G401 (cell line): ENCODE data around the gene ARHGAP35. TPM values are rescaled to one million over a fixed set of nuclear protein-coding genes. Genes with fewer than 3 reads are reported as not detected.
"Not testable (repeated sequence)": the region's sequence is repeated elsewhere in the genome, so short reads cannot be mapped to it uniquely, and the experiment has no call there.

ENCODE experiments used
- DNase-seq: peaks from one replicate; pipeline ENCODE4 v3.0.0-alpha.2; 2015; ENCODE audit warnings: low spot score
- in situ Hi-C: cut with HindIII; loops from 2 replicates; pipeline ENCODE4 v1.10.0; 2016; ENCODE audit warnings: low sequenced_read_pairs, mixed read lengths
- total RNA-seq: library from RNA; depleted of rRNA; stranded (reverse); fragments of >200 nt; shearing (Covaris generic); gene quantifications from 2 replicates; pipeline ENCODE4 v1.2.3, GENCODE V29; 2014

Gene ARHGAP35
- total RNA-seq, 1 experiment from 2014 or later = 14.2 TPM

GRCh38 chr19:46863818-46864629, 3.2 kb downstream of the ARHGAP35 start:
- in situ Hi-C loops = no loop called here
- peak; percentile 32 for DNase-seq

GRCh38 chr19:46866407-46867136, 5.8 kb downstream of the ARHGAP35 start:
- in situ Hi-C loops = no loop called here
- DNase-seq = no peak

GRCh38 chr19:46867170-46867569, 6.4 kb downstream of the ARHGAP35 start:
- in situ Hi-C loops = no loop called here
- no peak for DNase-seq

GRCh38 chr19:46868025-46868802, 7.4 kb downstream of the ARHGAP35 start:
- DNase-seq = no peak
- in situ Hi-C loops = no loop called here

- in situ Hi-C loops, DNase-seq: not testable (repeated sequence)
Measured at GRCh38 chr19:46871173-46871572, 10.4 kb downstream of the ARHGAP35 start.

GRCh38 chr19:46872967-46873366, 12.2 kb downstream of the ARHGAP35 start:
- DNase-seq = no peak
- in situ Hi-C loops = no loop called here

GRCh38 chr19:46875234-46875633, 14.4 kb downstream of the ARHGAP35 start:
- in situ Hi-C loops = loop anchor here (25.0 kb wide), 1 partner anchor 112 kb away; no protein-coding TSS in a partner anchor
- no peak for DNase-seq

GRCh38 chr19:46875657-46876056, 14.9 kb downstream of the ARHGAP35 start:
- DNase-seq = no peak
- in situ Hi-C loops = loop anchor here (25.0 kb wide), 1 partner anchor 112 kb away; no protein-coding TSS in a partner anchor

- DNase-seq = no peak
- in situ Hi-C loops = loop anchor here (25.0 kb wide), 1 partner anchor 109 kb away; no protein-coding TSS in a partner anchor
Measured at GRCh38 chr19:46878613-46879375, 18.0 kb downstream of the ARHGAP35 start.

- in situ Hi-C loops = loop anchor here (25.0 kb wide), 1 partner anchor 107 kb away; no protein-coding TSS in a partner anchor
- DNase-seq = no peak
Measured at GRCh38 chr19:46880431-46880830, 19.6 kb downstream of the ARHGAP35 start.

GRCh38 chr19:46881092-46881491, 20.3 kb downstream of the ARHGAP35 start:
- no peak for DNase-seq
- in situ Hi-C loops = loop anchor here (25.0 kb wide), 1 partner anchor 106 kb away; no protein-coding TSS in a partner anchor

GRCh38 chr19:46882034-46882433, 21.2 kb downstream of the ARHGAP35 start:
- in situ Hi-C loops = loop anchor here (25.0 kb wide), 1 partner anchor 105 kb away; no protein-coding TSS in a partner anchor
- no peak for DNase-seq

GRCh38 chr19:46882751-46883150, 22.0 kb downstream of the ARHGAP35 start:
- in situ Hi-C loops = loop anchor here (25.0 kb wide), 1 partner anchor 105 kb away; no protein-coding TSS in a partner anchor
- not testable (repeated sequence) for DNase-seq

- in situ Hi-C loops = loop anchor here (25.0 kb wide), 1 partner anchor 102 kb away; no protein-coding TSS in a partner anchor
- DNase-seq = no peak
Measured at GRCh38 chr19:46885411-46885810, 24.6 kb downstream of the ARHGAP35 start.

GRCh38 chr19:46886546-46887239, 25.9 kb downstream of the ARHGAP35 start:
- no peak for DNase-seq
- in situ Hi-C loops = loop anchor here (25.0 kb wide), 1 partner anchor 101 kb away; no protein-coding TSS in a partner anchor

GRCh38 chr19:46887240-46887782, 26.5 kb downstream of the ARHGAP35 start:
- in situ Hi-C loops = loop anchor here (25.0 kb wide), 1 partner anchor 100 kb away; no protein-coding TSS in a partner anchor
- no peak for DNase-seq

GRCh38 chr19:46890423-46891170, 29.8 kb downstream of the ARHGAP35 start:
- DNase-seq = peak; percentile 49
- in situ Hi-C loops = loop anchor here (25.0 kb wide), 1 partner anchor 97 kb away; no protein-coding TSS in a partner anchor
